ENCODE results near the gene RUNX1. TPM values are rescaled to one million over a fixed set of nuclear protein-coding genes. Genes with fewer than 3 reads are reported as not detected.

The RUNX1 gene
- total RNA-seq, 1 donor from 2014 or later, result 92.1 TPM

- intact Hi-C loops (cut with micrococcal nuclease), result no loop called here
- TF ChIP-seq CTCF (IDR thresholded peaks at IDR 0.05), result no peak
- ATAC-seq (ENCODE audit: low read depth) (no peak), DNase-seq (no peak)
- no peaks in the 10 kb centered on the region for H3K27me3 Mint-ChIP-seq
- no peak overlapping the region for H3K27ac Mint-ChIP-seq
- ChIA-PET CTCF (no interaction called here), POLR2A (interaction anchor here (0.6 kb wide), 1 partner anchor 20 kb away, joined by 4 read pairs; no protein-coding TSS in a partner anchor)
- H3K4me3 Mint-ChIP-seq, result no peak overlapping the region
- H3K4me1 Mint-ChIP-seq, result peaks cover 71% of the 10 kb centered on the region
- H3K36me3 Mint-ChIP-seq (ENCODE audit: low read depth), result peaks cover 21% of the 10 kb centered on the region
- peaks cover 2% of the 10 kb centered on the region for H3K9me3 Mint-ChIP-seq
Observed at GRCh38 chr21:35023396-35024070, 25.6 kb downstream of the RUNX1 start.

GRCh38 chr21:35021546-35021945, 27.6 kb downstream of the RUNX1 start:
- ChIA-PET CTCF (no interaction called here), POLR2A (interaction anchor here (1.0 to 1.8 kb wide), 4 partner anchors 10 to 132 kb away, joined by 3 to 5 read pairs (median 4); no protein-coding TSS in a partner anchor)
- ATAC-seq (ENCODE audit: low read depth), result no peak
- no peak for DNase-seq
- intact Hi-C loops (cut with micrococcal nuclease), result no loop called here
- peaks cover 2% of the 10 kb centered on the region for H3K9me3 Mint-ChIP-seq
- no peak overlapping the region for H3K27ac Mint-ChIP-seq
- no peak overlapping the region for H3K4me3 Mint-ChIP-seq
- peaks cover 53% of the 10 kb centered on the region for H3K4me1 Mint-ChIP-seq
- peaks cover 33% of the 10 kb centered on the region for H3K36me3 Mint-ChIP-seq (ENCODE audit: low read depth)
- no peaks in the 10 kb centered on the region for H3K27me3 Mint-ChIP-seq
- no peak for TF ChIP-seq CTCF (IDR thresholded peaks at IDR 0.05)

GRCh38 chr21:35020902-35021301, 28.2 kb downstream of the RUNX1 start:
- intact Hi-C loops (cut with micrococcal nuclease), result loop anchor here (1.0 kb wide), 2 partner anchors 27 to 155 kb away; no protein-coding TSS in a partner anchor

GRCh38 chr21:35020436-35020835, 28.7 kb downstream of the RUNX1 start:
- Mint-ChIP-seq H3K4me1 (peaks cover 43% of the 10 kb centered on the region), H3K36me3 (ENCODE audit: low read depth) (peaks cover 36% of the 10 kb centered on the region), H3K4me3 (no peak overlapping the region), H3K27me3 (no peaks in the 10 kb centered on the region), H3K9me3 (peaks cover 2% of the 10 kb centered on the region), H3K27ac (peak overlapping the region; percentile 68)
- DNase-seq (no peak), ATAC-seq (ENCODE audit: low read depth) (peak; percentile 93)
- no peak for TF ChIP-seq CTCF (IDR thresholded peaks at IDR 0.05)
- intact Hi-C loops (cut with micrococcal nuclease), result loop anchor here (1.0 kb wide), 2 partner anchors 28 to 154 kb away; no protein-coding TSS in a partner anchor
- ChIA-PET POLR2A (interaction anchor here (0.6 to 1.7 kb wide), 8 partner anchors 27 to 132 kb away, joined by 3 to 8 read pairs (median 3); partner anchors contain the start of gene RUNX1), CTCF (no interaction called here)

More at GRCh38 chr21:35020902-35021301, 28.2 kb downstream of the RUNX1 start:
- DNase-seq (no peak), ATAC-seq (ENCODE audit: low read depth) (no peak)
- peak overlapping the region; percentile 35 for H3K27ac Mint-ChIP-seq
- peaks cover 2% of the 10 kb centered on the region for H3K9me3 Mint-ChIP-seq
- POLR2A ChIA-PET, result interaction anchor here (0.6 to 1.8 kb wide), 11 partner anchors 9 to 133 kb away, joined by 3 to 8 read pairs (median 3); partner anchors contain the start of gene RUNX1
- no peak for TF ChIP-seq CTCF (IDR thresholded peaks at IDR 0.05)
- H3K4me3 Mint-ChIP-seq, result no peak overlapping the region
- H3K27me3 Mint-ChIP-seq, result no peaks in the 10 kb centered on the region
- H3K4me1 Mint-ChIP-seq, result peaks cover 47% of the 10 kb centered on the region
- CTCF ChIA-PET, result no interaction called here
- H3K36me3 Mint-ChIP-seq (ENCODE audit: low read depth), result peaks cover 34% of the 10 kb centered on the region

GRCh38 chr21:35019631-35020032, 29.5 kb downstream of the RUNX1 start:
- POLR2A ChIA-PET, result interaction anchor here (0.5 to 1.2 kb wide), 2 partner anchors 30 to 121 kb away, joined by 3 to 4 read pairs; no protein-coding TSS in a partner anchor
- no peak for DNase-seq

More at GRCh38 chr21:35019631-35020032, 29.5 kb downstream of the RUNX1 start:
- peaks cover 42% of the 10 kb centered on the region for H3K36me3 Mint-ChIP-seq (ENCODE audit: low read depth)
- no peak overlapping the region for H3K4me3 Mint-ChIP-seq
- TF ChIP-seq CTCF (IDR thresholded peaks at IDR 0.05), result no peak
- peaks cover 2% of the 10 kb centered on the region for H3K9me3 Mint-ChIP-seq
- H3K4me1 Mint-ChIP-seq, result peaks cover 38% of the 10 kb centered on the region
- no peak for ATAC-seq (ENCODE audit: low read depth)
- no peaks in the 10 kb centered on the region for H3K27me3 Mint-ChIP-seq
- CTCF ChIA-PET, result no interaction called here
- no peak overlapping the region for H3K27ac Mint-ChIP-seq
- intact Hi-C loops (cut with micrococcal nuclease), result loop anchor here (1.0 kb wide), 2 partner anchors 29 to 153 kb away; no protein-coding TSS in a partner anchor

Data from activated B cell treated with CpG ODN at 0.5 μM for 24 hours (primary cell).